SK-N-SH treated with all-trans-retinoic acid at 6 μM for 48 hours (cell line): ENCODE data around the gene TOMM20L.

Experiments used
- PPARA ChIP-seq: fragments of 250-450 bp; sonication (Bioruptor Pico); IDR thresholded peaks from 2 replicates; pipeline ENCODE4 v1.5.0; 2020; ENCODE audit warnings: mild to moderate bottlenecking, borderline replicate concordance
- SNAI2 ChIP-seq: fragments of 250-450 bp; sonication (Bioruptor Pico); IDR thresholded peaks from 2 replicates; pipeline ENCODE4 v1.5.0; 2020; ENCODE audit warnings: mild to moderate bottlenecking, moderate library complexity

- TF ChIP-seq SNAI2 (CRISPR knock-in tag): no peak
- TF ChIP-seq PPARA (CRISPR knock-in tag): no peak
These were observed 32.5 kb downstream of the TOMM20L start for GRCh38 chr14:58428118-58428683.
